Tibial artery (tissue), 4 donors: ENCODE data around the gene LINC00237.

Source experiments
- DNase-seq, 2 donors: peaks; one replicate each; pipeline ENCODE4 v3.0.0-alpha.2; 2019
- H3K27ac ChIP-seq, 2 donors: fragments of 200-600 bp; sonication (generic) in 1 of 2; 1 replicate in 1 of 2; 2 replicates in 1 of 2; pipeline ENCODE4 v1.5.1; 2018 to 2019; ENCODE audit warnings: mild to moderate bottlenecking in 1 of 2
- H3K27me3 ChIP-seq, 2 donors: fragments of 200-600 bp; sonication (generic) in 1 of 2; one replicate each; pipeline versions ENCODE4 v1.5.1 to v1.6.0; 2016 to 2019
- H3K36me3 ChIP-seq, 3 donors: fragments of 200-600 bp; sonication (generic) in 2 of 3; one replicate each; pipeline ENCODE4 v1.5.1; 2016 to 2019; ENCODE audit warnings: mild to moderate bottlenecking in 2 of 3
- H3K4me1 ChIP-seq, 4 donors: fragments of 200-600 bp; sonication (generic) in 2 of 4; 1 replicate in 3 of 4; 2 replicates in 1 of 4; pipeline ENCODE4 v1.5.1; 2016 to 2019
- H3K4me3 ChIP-seq, 2 donors: fragments of 200-600 bp; sonication (generic) in 1 of 2; 1 replicate in 1 of 2; 2 replicates in 1 of 2; pipeline ENCODE4 v1.5.1; 2018 to 2019; ENCODE audit warnings: mild to moderate bottlenecking in 2 of 2
- H3K9me3 ChIP-seq, 3 donors: fragments of 200-600 bp; sonication (generic) in 1 of 3; one replicate each; pipeline ENCODE4 v1.5.1; 2016 to 2019
- intact Hi-C: fragments of 100-400 bp; cut with DNase I; formaldehyde crosslinking; loops from one replicate; pipeline ENCODE4 v1.15.0; 2023; ENCODE audit warnings: low total_unique reads
- TF ChIP-seq, protein P1 (sequence below), 2 experiments: fragments of 200-600 bp in 1 of 2; fragments of 450-650 bp in 1 of 2; IDR thresholded peaks; one replicate each; pipeline ENCODE4 v1.5.1; 2017 to 2019; ENCODE audit warnings: antibody characterized with exemption in 2 of 2, mild to moderate bottlenecking in 1 of 2, moderate library complexity in 1 of 2

Gene LINC00237

GRCh38 chr20:21147593-21147992 is 41.4 kb upstream of the LINC00237 start:
- Histone ChIP-seq H3K4me1 (no peaks in the 10 kb centered on the region), H3K27me3 (no peaks in the 10 kb centered on the region), H3K27ac (no peak overlapping the region), H3K9me3 (no peaks in the 10 kb centered on the region), H3K4me3 (no peak overlapping the region), H3K36me3 (peaks cover 5 to 23% (median 14%) of the 10 kb centered on the region in 3 donors)
- TF ChIP-seq, protein P1, sequence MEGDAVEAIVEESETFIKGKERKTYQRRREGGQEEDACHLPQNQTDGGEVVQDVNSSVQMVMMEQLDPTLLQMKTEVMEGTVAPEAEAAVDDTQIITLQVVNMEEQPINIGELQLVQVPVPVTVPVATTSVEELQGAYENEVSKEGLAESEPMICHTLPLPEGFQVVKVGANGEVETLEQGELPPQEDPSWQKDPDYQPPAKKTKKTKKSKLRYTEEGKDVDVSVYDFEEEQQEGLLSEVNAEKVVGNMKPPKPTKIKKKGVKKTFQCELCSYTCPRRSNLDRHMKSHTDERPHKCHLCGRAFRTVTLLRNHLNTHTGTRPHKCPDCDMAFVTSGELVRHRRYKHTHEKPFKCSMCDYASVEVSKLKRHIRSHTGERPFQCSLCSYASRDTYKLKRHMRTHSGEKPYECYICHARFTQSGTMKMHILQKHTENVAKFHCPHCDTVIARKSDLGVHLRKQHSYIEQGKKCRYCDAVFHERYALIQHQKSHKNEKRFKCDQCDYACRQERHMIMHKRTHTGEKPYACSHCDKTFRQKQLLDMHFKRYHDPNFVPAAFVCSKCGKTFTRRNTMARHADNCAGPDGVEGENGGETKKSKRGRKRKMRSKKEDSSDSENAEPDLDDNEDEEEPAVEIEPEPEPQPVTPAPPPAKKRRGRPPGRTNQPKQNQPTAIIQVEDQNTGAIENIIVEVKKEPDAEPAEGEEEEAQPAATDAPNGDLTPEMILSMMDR (IDR thresholded peaks at IDR 0.05), result no peak
- no peak for DNase-seq
- intact Hi-C loops, result no loop called here

DNA sequence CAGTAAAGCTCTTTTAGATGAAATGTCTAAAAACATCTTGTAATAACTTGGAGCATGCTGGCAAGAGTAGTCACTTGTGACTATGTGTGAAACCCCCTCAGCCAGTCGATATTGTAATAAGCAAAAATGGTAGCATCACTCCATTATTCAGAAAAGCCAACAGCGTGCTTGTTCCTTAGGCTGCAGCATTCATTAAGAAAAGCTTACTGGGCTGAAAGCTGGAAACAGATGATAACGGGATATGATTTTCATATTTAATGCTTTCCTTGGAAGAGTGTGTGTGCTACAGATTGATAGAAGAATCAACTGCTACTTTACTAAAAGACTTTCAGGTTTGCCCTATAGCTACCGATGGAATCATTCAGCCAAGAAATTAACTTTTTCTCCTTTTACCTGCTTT is 40.1 kb upstream of the LINC00237 start:
- no peak overlapping the region for H3K27ac ChIP-seq
- intact Hi-C loops, result no loop called here
- H3K27me3 ChIP-seq, result no peaks in the 10 kb centered on the region
- H3K36me3 ChIP-seq, result peaks cover 5 to 23% (median 14%) of the 10 kb centered on the region in 3 donors
- no peaks in the 10 kb centered on the region for H3K9me3 ChIP-seq
- TF ChIP-seq, protein P1 (IDR thresholded peaks at IDR 0.05), result no peak
- no peak overlapping the region for H3K4me3 ChIP-seq
- no peak for DNase-seq
- no peaks in the 10 kb centered on the region for H3K4me1 ChIP-seq

GRCh38 chr20:21145424-21145823 is 39.3 kb upstream of the LINC00237 start:
- Histone ChIP-seq H3K27me3 (no peaks in the 10 kb centered on the region), H3K27ac (no peak overlapping the region), H3K36me3 (peaks cover 5 to 19% (median 14%) of the 10 kb centered on the region in 3 donors), H3K4me1 (no peaks in the 10 kb centered on the region), H3K4me3 (no peak overlapping the region), H3K9me3 (no peaks in the 10 kb centered on the region)
- TF ChIP-seq, protein P1 (IDR thresholded peaks at IDR 0.05), result no peak
- intact Hi-C loops, result no loop called here
- DNase-seq, result no peak

DNA sequence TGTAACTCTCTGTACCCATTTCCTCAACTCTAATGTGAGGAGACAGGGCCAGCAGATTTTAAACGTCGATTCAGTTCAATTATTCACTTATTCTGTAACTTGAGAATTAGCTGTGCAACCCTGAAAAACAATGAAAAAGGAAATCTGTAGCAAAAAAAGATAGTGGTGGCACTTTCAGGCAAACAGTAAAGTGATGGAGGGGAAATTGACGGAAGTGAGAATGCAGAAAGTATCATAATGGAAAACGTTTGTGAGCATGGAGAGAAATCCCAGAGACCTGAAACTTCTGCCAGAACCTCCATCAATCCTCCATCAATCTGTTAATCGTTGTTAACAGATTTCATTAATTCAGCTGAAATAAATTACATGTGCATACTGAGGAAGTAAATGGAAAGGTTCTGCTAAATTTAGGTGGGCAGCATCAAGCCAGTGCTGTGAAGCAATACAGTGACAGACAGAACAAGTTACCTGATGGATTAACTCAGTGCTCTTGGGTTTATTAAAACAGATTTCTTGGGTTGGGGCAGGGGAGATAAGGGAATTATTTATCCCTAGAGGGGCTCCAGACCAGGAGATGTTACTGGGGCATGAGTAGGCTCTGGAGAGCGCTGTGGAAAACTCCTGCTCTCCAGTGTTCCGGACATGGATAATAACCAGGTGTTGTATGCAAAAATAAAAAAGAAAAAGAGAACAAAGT is 37.2 kb upstream of the LINC00237 start:
- H3K27ac ChIP-seq, result no peak overlapping the region
- H3K36me3 ChIP-seq, result peaks cover 0 to 10% (median 7%) of the 10 kb centered on the region in 3 donors
- H3K4me3 ChIP-seq, result no peak overlapping the region
- TF ChIP-seq, protein P1 (IDR thresholded peaks at IDR 0.05), result no peak
- no peaks in the 10 kb centered on the region for H3K9me3 ChIP-seq
- no peak for DNase-seq
- intact Hi-C loops, result no loop called here
- no peaks in the 10 kb centered on the region for H3K27me3 ChIP-seq
- H3K4me1 ChIP-seq, result no peaks in the 10 kb centered on the region

GRCh38 chr20:21141825-21142224 is 35.7 kb upstream of the LINC00237 start:
- Histone ChIP-seq H3K27ac (no peak overlapping the region), H3K4me1 (no peaks in the 10 kb centered on the region), H3K36me3 (peaks cover 0 to 12% (median 10%) of the 10 kb centered on the region in 3 donors), H3K4me3 (no peak overlapping the region), H3K27me3 (no peaks in the 10 kb centered on the region), H3K9me3 (no peaks in the 10 kb centered on the region)
- TF ChIP-seq, protein P1 (IDR thresholded peaks at IDR 0.05), result no peak
- intact Hi-C loops, result no loop called here
- no peak for DNase-seq
